ENCODE results near the gene SLC5A6. TPM values are rescaled to one million over a fixed set of nuclear protein-coding genes. Genes with fewer than 3 reads are reported as not detected.

Gene SLC5A6
- total RNA-seq, 1 experiment from 2014 or later = 122 TPM

DNA sequence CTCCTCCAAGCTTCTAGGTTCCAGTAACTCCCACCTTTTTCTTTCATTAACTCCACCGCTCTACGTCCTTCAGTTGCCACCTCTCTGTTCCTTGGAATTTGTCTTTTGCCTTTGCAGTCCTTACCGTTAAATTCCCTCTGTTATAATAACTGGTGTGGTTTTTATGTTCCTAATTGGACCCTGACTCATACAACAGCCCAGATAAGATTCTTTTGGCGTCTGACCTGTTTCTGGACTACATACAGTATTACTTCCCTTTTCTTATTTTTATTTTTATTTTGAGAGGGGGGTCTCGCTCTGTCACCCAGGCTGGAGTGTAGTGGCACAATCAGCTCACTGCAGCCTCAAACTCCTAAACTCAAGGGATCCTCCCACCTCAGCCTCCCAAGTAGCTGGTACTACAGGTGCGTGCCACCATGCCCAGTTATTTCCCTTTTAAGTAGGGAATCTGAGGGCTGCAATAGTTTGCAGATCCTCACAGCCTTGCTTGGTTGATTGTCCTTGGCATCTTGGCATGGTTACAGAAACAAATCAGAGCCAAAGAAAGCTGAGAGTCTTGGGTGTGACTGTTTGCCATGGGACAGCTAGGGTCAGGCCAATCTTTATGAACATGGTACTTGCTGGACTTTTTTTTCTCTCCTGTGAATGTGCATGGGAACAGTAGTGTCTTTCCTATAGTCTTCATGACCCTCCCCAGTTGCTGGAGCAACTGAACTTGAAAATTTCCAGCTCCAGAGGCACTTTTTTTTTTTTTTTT is 41.3 kb downstream of the SLC5A6 start:
- peaks cover 0 to 3% of the 10 kb centered on the region in 2 experiments; a peak in 1 of 5 replicates for H3K9me3 Mint-ChIP-seq
- WGBS (ENCODE audit: extremely low coverage, insufficient read length, low lambda C conversion rate) = no CpG with 5 or more reads among the region's 6 CpGs
- no peaks in the 10 kb centered on the region for H4K20me1 ChIP-seq (ENCODE audit: control insufficient read depth, insufficient read depth, insufficient read length)
- no peak overlapping the region for H2BK20ac ChIP-seq (ENCODE audit: low read depth, low read length, poor library complexity, severe bottlenecking)
- no peak overlapping the region for H4K8ac ChIP-seq (replicated peaks; ENCODE audit: insufficient read length, low read depth, low read length)
- H2AK5ac ChIP-seq (ENCODE audit: insufficient read length, low read length) = no peak overlapping the region
- H3K4me1 Mint-ChIP-seq = peaks cover 13 to 19% of the 10 kb centered on the region in 2 experiments
- H3K36me3 Mint-ChIP-seq (ENCODE audit: insufficient read depth in 1 of 3, low read depth in 3 of 3) = no peaks in the 10 kb centered on the region
- TF ChIP-seq, protein P1, sequence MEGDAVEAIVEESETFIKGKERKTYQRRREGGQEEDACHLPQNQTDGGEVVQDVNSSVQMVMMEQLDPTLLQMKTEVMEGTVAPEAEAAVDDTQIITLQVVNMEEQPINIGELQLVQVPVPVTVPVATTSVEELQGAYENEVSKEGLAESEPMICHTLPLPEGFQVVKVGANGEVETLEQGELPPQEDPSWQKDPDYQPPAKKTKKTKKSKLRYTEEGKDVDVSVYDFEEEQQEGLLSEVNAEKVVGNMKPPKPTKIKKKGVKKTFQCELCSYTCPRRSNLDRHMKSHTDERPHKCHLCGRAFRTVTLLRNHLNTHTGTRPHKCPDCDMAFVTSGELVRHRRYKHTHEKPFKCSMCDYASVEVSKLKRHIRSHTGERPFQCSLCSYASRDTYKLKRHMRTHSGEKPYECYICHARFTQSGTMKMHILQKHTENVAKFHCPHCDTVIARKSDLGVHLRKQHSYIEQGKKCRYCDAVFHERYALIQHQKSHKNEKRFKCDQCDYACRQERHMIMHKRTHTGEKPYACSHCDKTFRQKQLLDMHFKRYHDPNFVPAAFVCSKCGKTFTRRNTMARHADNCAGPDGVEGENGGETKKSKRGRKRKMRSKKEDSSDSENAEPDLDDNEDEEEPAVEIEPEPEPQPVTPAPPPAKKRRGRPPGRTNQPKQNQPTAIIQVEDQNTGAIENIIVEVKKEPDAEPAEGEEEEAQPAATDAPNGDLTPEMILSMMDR (conservative IDR thresholded peaks at IDR 0.05) = no peak
- H3K23me2 ChIP-seq (ENCODE audit: insufficient read length, low read depth, low read length, poor library complexity, severe bottlenecking) = no peaks in the 10 kb centered on the region
- H3K4me2 ChIP-seq (ENCODE audit: insufficient read depth, insufficient read length, low read length) = peak overlapping the region; percentile 38
- no peak overlapping the region for H3K27ac Mint-ChIP-seq
- no peak overlapping the region for H3T11ph ChIP-seq (ENCODE audit: low read length)
- H3K4me1 ChIP-seq (ENCODE audit: insufficient read depth, low read length) = peaks cover 2% of the 10 kb centered on the region; the same call in 1 of the 2 replicates
- no peaks in the 10 kb centered on the region for H3K27me3 ChIP-seq (ENCODE audit: insufficient read depth, low read length)
- no peak overlapping the region for H3K23ac ChIP-seq (ENCODE audit: insufficient read length, low read depth, low read length)
- DNase-seq = no peak
- no peak overlapping the region for H3K18ac ChIP-seq (ENCODE audit: insufficient read length, low read depth, low read length)
- peaks cover 15% of the 10 kb centered on the region for H3K27me3 Mint-ChIP-seq (ENCODE audit: low read depth)
- H3K14ac ChIP-seq (ENCODE audit: insufficient read depth, low read length) = no peak overlapping the region
- H3K9ac ChIP-seq (ENCODE audit: extremely low read depth, insufficient read length, low read length) = no peak overlapping the region
- no peak overlapping the region for H3K27ac ChIP-seq (ENCODE audit: insufficient read length, low read depth, low read length)
- no peak overlapping the region for H3K4ac ChIP-seq (ENCODE audit: low read depth, low read length)
- H3K9me3 ChIP-seq (ENCODE audit: control insufficient read depth, low read depth, low read length) = no peaks in the 10 kb centered on the region
- H2BK15ac ChIP-seq (ENCODE audit: low read depth, low read length) = no peak overlapping the region
- no peak overlapping the region for H4K5ac ChIP-seq (ENCODE audit: insufficient read length, low read depth, low read length)
- H3K79me2 ChIP-seq (ENCODE audit: insufficient read depth, low read length) = no peaks in the 10 kb centered on the region
- H4K91ac ChIP-seq (ENCODE audit: insufficient read length, low read depth, low read length) = no peak overlapping the region
- H2BK12ac ChIP-seq (ENCODE audit: insufficient read length, low read depth, low read length) = no peak overlapping the region
- no peaks in the 10 kb centered on the region for H3K79me1 ChIP-seq (ENCODE audit: insufficient read depth, low read depth, low read length, poor library complexity, severe bottlenecking)
- H2BK120ac ChIP-seq (ENCODE audit: low read depth, low read length, poor library complexity, severe bottlenecking) = no peak overlapping the region
- H3K56ac ChIP-seq (ENCODE audit: insufficient read length, low read depth, low read length) = no peak overlapping the region
- no peak overlapping the region; a peak in 1 of 5 replicates for H3K4me3 Mint-ChIP-seq
- H2BK5ac ChIP-seq (ENCODE audit: insufficient read length, low read length) = no peak overlapping the region
- H2AFZ ChIP-seq (ENCODE audit: low read length) = no peak overlapping the region
